GM21529 (cell line): Measurements from ENCODE around the gene SSH3.

ENCODE experiments used
- ATAC-seq: cut with Tn5 transposase; IDR thresholded peaks from one replicate; pipeline ENCODE4 v1.9.1; 2021; ENCODE audit not compliant: unreplicated experiment

The SSH3 gene

GRCh38 chr11:67279589-67280340 lies 23.6 kb upstream of the SSH3 start:
- no peak for ATAC-seq

- no peak for ATAC-seq
Observed at GRCh38 chr11:67280341-67280787, 23.0 kb upstream of the SSH3 start.

DNA sequence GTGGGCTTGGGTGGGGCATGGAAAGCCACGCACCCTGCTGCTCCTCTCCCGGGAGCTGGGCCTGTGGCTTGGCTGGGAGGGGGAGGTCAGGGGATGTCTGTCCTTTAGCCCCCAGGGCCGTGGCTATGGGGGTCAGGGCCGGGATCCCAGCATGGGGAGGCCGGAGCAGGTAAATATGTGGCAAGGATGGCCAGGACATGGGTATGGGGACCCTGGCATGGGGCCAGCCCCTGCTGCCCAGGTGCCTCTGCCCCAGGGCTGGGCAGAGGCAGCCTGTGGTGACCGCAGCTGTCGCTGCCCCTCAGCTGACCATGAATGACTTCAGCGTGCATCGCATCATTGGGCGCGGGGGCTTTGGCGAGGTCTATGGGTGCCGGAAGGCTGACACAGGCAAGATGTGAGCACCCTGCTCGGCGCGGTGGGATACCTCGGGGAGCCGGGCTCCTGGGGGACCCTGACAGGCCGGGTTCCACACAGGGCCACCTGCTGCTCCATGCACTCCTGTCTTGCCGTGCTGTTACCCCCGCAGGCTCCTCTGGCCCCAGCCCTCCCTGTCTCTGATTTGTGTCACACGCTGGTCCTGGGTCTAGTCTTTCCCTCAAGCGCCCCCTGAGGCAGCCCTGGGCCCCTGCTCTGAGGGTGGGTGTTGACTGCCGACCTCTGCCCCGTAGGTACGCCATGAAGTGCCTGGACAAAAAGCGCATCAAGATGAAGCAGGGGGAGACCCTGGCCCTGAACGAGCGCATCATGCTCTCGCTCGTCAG lies 22.4 kb upstream of the SSH3 start:
- ATAC-seq, result no peak

DNA sequence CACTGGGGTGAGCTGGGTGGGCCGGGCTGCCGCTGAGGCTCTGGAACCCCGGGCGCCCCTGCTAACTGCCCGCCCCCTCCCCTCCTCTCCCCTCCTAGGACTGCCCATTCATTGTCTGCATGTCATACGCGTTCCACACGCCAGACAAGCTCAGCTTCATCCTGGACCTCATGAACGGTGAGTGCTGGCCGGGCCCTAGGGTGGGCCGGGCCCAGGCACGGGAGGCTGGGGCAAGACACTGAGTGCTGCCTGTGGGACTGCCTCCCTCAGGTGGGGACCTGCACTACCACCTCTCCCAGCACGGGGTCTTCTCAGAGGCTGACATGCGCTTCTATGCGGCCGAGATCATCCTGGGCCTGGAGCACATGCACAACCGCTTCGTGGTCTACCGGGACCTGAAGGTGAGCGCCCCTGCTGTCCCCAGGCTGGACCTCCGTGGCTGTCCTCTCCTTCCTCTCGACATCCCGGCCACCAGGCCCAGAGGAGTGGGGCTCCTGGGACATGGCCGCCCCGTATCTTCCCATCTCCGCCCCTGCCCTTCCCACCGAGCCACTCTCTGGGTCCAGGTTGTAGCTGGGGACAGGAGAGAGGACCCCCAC lies 21.7 kb upstream of the SSH3 start:
- no peak for ATAC-seq

DNA sequence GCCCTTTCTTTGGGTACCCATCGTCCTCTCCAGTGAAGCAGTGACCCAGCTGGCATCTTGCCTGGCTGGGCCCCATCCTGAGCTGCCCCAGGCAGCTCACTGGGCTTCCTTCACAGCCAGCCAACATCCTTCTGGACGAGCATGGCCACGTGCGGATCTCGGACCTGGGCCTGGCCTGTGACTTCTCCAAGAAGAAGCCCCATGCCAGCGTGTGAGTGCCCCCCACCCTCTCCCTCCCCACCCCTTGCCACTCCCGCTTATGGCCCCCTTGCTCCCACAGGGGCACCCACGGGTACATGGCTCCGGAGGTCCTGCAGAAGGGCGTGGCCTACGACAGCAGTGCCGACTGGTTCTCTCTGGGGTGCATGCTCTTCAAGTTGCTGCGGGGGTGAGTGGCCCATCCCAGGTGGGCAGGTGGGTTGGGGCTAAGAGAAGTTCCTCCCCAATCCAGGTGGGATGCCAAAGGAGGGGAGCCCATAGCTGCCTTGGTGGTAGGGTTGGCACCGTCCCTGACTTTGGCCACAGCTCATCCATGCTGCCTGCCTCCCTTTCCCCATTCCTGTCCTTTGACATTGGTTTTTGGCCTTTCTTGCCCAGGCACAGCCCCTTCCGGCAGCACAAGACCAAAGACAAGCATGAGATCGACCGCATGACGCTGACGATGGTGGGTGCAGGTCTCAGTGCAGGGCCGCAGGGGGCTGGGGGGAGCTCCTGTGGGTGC lies 21.0 kb upstream of the SSH3 start:
- ATAC-seq, result no peak

DNA sequence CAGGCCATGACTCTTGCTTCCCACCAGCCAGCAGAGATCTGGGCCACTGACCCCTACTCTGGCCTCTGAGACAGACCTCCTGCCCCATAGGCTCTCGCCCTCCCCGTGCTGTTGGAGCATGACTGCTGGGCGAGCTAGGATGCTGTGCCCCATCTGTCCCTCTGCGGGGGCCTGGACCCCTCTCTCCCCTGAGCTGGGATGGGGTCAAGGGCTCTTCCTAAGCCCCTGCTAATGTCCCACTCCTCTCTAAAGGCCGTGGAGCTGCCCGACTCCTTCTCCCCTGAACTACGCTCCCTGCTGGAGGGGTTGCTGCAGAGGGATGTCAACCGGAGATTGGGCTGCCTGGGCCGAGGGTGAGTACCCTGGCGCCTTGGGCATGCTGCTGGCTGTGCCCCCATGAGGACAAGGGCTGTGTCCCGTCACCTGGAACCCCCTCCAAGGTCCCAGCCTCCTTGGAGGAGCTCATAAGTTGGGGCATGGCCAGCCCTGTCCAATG lies 20.4 kb upstream of the SSH3 start:
- no peak for ATAC-seq

DNA sequence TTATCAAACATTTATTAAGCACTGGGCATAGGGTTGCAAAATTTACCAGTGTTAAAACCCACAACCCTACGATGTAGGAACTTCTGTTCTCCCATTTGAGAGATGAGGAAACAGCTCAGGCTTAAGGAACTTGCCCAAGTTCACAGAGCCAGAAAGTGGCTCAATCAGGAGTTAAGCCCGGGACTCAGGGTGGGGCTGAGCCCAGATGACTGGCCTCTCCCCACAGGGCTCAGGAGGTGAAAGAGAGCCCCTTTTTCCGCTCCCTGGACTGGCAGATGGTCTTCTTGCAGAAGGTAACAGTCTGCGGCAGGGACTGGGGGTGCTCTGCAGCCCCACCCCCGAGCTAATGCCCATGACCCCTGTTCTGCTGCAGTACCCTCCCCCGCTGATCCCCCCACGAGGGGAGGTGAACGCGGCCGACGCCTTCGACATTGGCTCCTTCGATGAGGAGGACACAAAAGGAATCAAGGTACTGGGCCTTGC lies 19.8 kb upstream of the SSH3 start:
- ATAC-seq, result no peak

DNA sequence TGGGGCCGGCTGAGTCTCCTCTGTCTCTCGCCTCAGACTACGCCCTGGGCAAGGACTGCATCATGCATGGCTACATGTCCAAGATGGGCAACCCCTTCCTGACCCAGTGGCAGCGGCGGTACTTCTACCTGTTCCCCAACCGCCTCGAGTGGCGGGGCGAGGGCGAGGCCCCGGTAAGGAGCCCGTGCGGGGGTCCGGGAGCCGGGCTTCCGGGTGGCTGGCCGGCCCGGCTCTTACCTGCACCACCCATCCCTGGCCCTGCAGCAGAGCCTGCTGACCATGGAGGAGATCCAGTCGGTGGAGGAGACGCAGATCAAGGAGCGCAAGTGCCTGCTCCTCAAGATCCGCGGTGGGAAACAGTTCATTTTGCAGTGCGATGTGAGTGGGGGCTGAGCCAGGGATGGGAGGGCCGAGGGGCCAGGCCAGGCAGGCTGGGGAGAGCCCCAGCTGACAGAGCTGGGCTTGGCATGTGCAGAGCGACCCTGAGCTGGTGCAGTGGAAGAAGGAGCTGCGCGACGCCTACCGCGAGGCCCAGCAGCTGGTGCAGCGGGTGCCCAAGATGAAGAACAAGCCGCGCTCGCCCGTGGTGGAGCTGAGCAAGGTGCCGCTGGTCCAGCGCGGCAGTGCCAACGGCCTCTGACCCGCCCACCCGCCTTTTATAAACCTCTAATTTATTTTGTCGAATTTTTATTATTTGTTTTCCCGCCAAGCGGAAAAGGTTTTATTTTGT lies 18.4 kb upstream of the SSH3 start:
- ATAC-seq, result no peak

DNA sequence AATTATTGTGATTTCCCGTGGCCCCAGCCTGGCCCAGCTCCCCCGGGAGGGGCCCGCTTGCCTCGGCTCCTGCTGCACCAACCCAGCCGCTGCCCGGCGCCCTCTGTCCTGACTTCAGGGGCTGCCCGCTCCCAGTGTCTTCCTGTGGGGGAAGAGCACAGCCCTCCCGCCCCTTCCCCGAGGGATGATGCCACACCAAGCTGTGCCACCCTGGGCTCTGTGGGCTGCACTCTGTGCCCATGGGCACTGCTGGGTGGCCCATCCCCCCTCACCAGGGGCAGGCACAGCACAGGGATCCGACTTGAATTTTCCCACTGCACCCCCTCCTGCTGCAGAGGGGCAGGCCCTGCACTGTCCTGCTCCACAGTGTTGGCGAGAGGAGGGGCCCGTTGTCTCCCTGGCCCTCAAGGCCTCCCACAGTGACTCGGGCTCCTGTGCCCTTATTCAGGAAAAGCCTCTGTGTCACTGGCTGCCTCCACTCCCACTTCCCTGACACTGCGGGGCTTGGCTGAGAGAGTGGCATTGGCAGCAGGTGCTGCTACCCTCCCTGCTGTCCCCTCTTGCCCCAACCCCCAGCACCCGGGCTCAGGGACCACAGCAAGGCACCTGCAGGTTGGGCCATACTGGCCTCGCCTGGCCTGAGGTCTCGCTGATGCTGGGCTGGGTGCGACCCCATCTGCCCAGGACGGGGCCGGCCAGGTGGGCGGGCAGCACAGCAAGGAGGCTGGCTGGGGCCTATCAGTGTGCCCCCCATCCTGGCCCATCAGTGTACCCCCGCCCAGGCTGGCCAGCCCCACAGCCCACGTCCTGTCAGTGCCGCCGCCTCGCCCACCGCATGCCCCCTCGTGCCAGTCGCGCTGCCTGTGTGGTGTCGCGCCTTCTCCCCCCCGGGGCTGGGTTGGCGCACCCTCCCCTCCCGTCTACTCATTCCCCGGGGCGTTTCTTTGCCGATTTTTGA lies 17.5 kb upstream of the SSH3 start:
- ATAC-seq, result no peak

DNA sequence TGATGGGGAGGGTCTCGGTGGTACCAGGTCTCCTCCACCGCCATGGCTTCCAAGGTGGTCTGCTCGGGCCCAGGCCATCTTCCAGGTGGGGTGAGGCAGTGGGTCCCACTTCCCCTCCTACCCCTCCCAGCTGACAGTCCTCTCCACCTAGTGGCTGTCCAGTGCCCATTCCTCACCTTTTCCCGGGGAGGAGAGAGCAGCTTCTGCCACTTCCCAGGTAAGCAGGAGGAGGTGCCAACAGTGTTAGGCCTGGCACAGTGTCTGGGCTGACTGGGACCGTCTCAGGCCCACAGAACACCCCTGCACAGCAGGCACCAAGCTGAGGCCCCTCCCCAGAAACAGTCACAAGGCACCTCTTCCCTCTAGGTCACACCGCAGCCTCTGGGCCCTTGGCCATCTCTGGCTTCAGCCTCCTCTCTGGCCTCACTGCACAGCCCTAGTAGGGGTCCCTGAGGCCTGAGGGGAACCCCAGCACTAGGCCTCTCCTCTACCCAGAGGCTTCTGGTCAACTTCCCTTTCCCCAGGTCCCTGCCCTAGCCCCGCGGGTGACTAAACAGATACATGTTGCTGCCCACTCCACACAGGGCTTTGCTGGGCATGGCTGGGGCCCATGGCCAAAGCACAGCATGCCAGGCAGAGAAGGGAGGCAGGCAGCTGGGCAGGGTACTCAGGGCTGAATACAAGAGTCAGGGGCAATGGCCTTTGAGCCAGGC lies 16.6 kb upstream of the SSH3 start:
- ATAC-seq, result no peak

GRCh38 chr11:67287355-67288197 lies 15.8 kb upstream of the SSH3 start:
- no peak for ATAC-seq

DNA sequence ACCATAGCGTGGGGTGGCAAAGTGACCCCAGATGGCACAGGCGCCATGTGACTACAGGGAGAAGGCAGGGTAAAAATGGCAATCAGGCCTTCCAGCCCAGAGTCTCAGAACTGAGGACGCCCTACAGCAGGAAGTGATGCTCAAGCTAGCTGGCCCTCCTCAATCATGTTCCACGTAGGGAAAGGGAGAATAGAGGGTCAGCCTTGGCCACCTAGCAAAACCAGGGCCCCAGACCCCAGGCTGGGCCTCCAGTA lies 15.2 kb upstream of the SSH3 start:
- ATAC-seq, result no peak

DNA sequence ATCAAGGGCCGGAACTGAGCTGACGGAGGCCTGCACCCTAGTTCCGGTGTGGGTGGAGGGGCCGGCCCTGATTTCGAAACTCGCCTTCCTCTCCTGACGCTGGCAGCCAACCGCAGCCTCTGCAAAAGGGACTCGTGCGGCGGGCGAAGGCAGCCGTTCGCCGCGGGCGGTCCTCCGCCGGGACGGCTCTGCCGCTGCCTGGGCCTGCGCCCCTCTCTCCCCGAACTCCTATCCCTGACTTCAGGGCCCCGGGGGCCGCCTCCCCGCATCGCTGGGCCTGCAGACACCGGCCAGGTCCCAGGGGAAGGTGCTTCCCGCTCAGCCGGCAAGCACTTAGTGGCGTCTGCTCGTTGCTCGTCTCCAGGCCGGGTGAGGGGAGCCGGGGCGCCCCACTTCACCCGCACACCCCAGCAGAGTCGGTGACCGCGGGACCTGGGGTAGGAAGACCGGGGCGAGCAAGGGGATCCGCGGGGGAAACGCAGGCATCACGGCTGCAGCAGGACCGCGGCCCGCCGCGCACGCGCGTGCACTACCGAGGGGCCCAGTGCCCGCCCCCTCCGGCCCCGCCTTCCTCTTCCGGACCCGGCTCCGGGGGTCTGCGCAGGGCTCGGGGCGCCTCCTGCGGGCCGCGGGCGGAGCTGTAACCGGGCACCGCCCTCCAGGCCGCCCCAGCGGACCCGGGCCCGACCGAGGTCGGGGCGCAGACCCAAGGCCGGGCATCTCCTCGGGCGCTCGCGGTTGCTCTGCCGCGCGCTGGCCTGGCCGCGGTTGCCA lies 14.7 kb upstream of the SSH3 start:
- ATAC-seq, result peak; percentile 62

- ATAC-seq, result peak; percentile 1
Observed at GRCh38 chr11:67289226-67289650, 14.1 kb upstream of the SSH3 start, which contains the start of gene ANKRD13D. Gene ANKRD13D (plus strand): TSS chr11:67289303. CDS start chr11:67289461, 158 bp downstream.

DNA sequence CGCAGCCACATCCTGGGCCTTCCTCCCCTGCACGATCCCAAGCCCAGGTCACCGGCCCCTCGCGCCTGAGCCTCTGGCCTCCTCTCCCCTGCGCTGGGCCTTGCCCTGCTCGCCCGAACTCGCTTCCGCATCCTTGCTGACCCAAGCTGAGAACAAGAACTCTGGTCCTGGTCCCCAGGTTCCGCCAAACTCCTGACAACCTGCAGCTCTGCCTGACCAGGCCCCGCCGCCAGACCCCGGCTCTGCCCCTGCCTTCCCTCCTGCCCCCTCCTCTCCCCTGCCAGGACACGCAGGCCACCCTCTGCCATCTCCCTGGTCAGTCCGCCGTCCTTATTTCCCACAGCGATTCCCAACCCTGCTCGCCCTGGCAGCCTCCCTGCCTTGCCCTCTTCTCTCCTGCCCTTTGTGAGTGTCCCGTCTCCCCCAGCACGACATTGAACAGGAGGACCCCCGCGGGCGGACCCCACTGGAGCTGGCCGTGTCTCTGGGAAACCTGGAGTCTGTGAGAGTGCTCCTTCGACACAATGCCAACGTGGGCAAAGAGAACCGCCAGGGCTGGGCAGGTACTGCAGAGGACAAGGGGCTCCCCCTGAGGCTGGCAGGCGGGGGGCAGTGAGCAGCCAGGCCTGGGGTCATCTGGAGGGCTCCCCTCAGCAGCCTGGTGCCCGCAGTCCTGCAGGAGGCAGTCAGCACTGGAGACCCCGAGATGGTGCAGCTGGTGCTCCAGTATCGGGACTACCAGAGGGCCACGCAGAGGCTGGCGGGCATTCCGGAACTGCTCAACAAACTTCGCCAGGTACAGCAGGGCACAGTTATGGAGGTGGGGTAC lies 13.5 kb upstream of the SSH3 start:
- ATAC-seq, result no peak

DNA sequence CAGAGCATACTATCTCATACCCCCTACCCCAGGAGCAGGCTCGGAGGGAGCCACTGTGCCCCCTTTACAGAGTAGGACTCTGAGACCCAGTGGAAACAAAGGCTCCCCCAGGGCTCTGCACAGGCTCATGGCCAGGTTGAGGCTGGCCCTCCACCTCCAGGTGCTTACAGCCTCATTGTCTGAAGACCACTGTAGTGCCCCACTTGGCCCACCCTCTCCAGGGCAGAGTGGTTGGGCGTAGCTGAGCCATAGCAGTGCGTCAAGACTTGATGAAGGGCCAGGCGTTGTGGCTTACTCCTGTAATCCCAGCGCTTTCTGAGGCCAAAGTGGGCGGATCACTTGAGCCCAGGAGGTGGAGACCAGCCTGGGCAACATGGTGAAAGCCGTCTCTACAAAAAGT lies 12.5 kb upstream of the SSH3 start:
- no peak for ATAC-seq
